ENCODE data around the gene PAX7.

The PAX7 gene

GRCh38 chr1:18619467-18619835 is 11.2 kb upstream of the PAX7 start:
- TF ChIP-seq CTCF (IDR thresholded peaks at IDR 0.05; ENCODE audit: borderline replicate concordance, insufficient read depth, low read depth, low read length) = no peak
- H3K4me3 ChIP-seq (ENCODE audit: low read depth, low read length) = no peak overlapping the region

GRCh38 chr1:18628511-18628910 is 2.1 kb upstream of the PAX7 start:
- TF ChIP-seq CTCF (IDR thresholded peaks at IDR 0.05; ENCODE audit: borderline replicate concordance, insufficient read depth, low read depth, low read length) = no peak
- no peak overlapping the region for H3K4me3 ChIP-seq (ENCODE audit: low read depth, low read length)

- H3K4me3 ChIP-seq (ENCODE audit: low read depth, low read length) = no peak overlapping the region
These were observed 761 bp upstream of the PAX7 start for GRCh38 chr1:18629659-18630510.

GRCh38 chr1:18631496-18632217 is 1.0 kb downstream of the PAX7 start:
- no peak overlapping the region for H3K4me3 ChIP-seq (ENCODE audit: low read depth, low read length)
- no peak for TF ChIP-seq CTCF (IDR thresholded peaks at IDR 0.05; ENCODE audit: borderline replicate concordance, insufficient read depth, low read depth, low read length)

More at GRCh38 chr1:18629659-18630510, 761 bp upstream of the PAX7 start:
- TF ChIP-seq CTCF (IDR thresholded peaks at IDR 0.05; ENCODE audit: borderline replicate concordance, insufficient read depth, low read depth, low read length) = no peak

GRCh38 chr1:18632218-18632588 is 1.6 kb downstream of the PAX7 start:
- no peak for TF ChIP-seq CTCF (IDR thresholded peaks at IDR 0.05; ENCODE audit: borderline replicate concordance, insufficient read depth, low read depth, low read length)
- no peak overlapping the region for H3K4me3 ChIP-seq (ENCODE audit: low read depth, low read length)

GRCh38 chr1:18632783-18633421 is 2.3 kb downstream of the PAX7 start:
- no peak overlapping the region for H3K4me3 ChIP-seq (ENCODE audit: low read depth, low read length)
- no peak for TF ChIP-seq CTCF (IDR thresholded peaks at IDR 0.05; ENCODE audit: borderline replicate concordance, insufficient read depth, low read depth, low read length)
